Smooth muscle cell of the brain vasculature (primary cell): ENCODE measurements around the gene OR9Q1.
"Not testable (repeated sequence)": the region's sequence is repeated elsewhere in the genome, so short reads cannot be mapped to it uniquely, and the experiment has no call there.

Experiments used
- DNase-seq: peaks from one replicate; pipeline ENCODE4 v3.0.0-alpha.2; 2012; ENCODE audit warnings: low read depth, low spot score

OR9Q1 gene, protein sequence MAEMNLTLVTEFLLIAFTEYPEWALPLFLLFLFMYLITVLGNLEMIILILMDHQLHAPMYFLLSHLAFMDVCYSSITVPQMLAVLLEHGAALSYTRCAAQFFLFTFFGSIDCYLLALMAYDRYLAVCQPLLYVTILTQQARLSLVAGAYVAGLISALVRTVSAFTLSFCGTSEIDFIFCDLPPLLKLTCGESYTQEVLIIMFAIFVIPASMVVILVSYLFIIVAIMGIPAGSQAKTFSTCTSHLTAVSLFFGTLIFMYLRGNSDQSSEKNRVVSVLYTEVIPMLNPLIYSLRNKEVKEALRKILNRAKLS

DNA sequence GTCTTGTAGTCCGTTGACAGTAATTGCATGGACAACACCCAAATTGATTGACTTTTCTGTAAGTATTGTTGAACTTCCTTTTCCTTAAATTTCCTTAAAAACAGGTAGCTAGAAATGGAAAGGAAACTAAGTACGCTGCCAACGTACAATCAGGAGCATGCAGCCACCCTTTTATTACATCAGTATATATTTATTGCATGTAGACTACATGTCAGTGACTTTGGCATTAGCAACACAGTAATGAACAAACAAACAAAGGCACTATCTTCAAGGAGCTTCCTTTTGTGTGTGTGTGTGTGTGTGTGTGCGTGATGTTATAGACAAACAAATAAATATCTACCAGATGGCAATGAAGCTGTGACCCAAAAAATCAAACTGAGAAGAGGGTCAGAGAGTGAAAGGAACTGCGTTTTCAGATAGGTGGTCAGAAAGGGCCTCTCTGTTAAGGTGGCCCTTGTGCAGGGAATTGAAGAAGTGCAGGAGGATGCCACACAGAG lies at the start of gene OR9Q1:
Gene OR9Q1, plus strand, starts transcription at position 447 of the 497 bp plus-strand sequence. CDS start 155,564 bp downstream, outside the sequence.
- no peak for DNase-seq

DNA sequence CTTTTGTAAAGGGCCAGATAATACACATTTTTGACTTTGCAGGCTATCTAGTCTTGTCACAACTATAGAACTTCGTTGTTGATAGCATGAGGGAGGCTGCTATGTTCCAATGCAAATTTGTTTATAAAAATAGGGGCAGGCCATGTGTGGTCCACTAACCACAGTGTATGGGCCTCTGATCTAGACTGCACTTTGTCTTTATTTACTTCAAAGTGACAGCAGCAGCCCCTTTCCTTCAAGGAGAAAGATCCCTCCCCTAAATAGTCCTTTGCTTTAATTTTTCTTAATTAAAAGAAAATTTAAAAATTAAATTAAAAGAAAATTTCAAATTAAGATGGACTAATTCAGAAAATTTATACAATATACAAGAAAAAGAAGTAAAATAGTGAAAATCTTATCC lies 49.5 kb upstream of the OR9Q1 start:
- DNase-seq: no peak

GRCh38 chr11:57974848-57975601 lies 48.7 kb upstream of the OR9Q1 start:
- DNase-seq: peak; percentile 1

GRCh38 chr11:57977709-57978108 lies 46.0 kb upstream of the OR9Q1 start:
- DNase-seq: no peak

GRCh38 chr11:57978686-57979531 lies 44.8 kb upstream of the OR9Q1 start:
- no peak for DNase-seq

GRCh38 chr11:57979532-57980079 lies 44.1 kb upstream of the OR9Q1 start:
- DNase-seq: no peak

GRCh38 chr11:57980201-57980600 lies 43.5 kb upstream of the OR9Q1 start:
- no peak for DNase-seq

DNA sequence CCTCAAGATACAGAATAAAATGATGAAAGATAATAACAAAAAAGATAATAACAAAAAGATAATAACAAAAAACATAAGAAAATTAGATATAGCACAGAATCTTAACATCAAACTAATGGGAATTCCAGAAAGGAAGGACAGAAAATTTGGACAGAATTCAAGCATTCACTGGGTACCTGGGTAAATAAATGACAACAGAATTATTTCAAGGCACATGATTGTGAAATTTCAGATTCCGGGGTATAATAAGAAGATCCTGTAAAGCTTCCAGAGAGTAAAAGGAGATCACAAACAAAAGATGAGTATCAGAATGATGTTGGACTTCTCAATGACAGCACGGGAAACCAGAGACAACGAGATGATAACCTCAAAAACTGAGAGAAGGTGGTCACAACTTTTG lies 42.1 kb upstream of the OR9Q1 start:
- DNase-seq: no peak

- no peak for DNase-seq
Observed at GRCh38 chr11:57982776-57983175, 40.9 kb upstream of the OR9Q1 start.

DNA sequence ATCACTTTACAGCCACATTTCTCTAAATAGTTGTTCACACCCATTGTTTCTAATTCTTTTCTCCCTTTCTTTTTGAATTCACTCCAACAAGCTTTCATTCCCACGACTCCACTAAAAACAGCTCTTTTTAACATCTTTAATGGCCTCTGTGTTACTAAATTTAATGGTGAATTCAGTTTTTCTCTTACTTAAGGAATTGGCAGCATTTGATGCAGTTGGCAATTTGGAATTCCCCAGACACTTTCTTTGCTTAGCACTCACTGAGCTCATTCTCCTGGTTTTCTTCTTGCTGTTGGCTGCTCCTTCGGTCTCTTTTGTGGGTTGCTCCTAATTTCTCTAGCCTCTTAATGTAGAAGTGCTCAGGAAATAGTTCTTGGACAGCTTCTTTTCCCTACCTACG lies 40.5 kb upstream of the OR9Q1 start:
- no peak for DNase-seq

GRCh38 chr11:57999523-57999922 lies 24.2 kb upstream of the OR9Q1 start:
- not testable (repeated sequence) for DNase-seq

DNA sequence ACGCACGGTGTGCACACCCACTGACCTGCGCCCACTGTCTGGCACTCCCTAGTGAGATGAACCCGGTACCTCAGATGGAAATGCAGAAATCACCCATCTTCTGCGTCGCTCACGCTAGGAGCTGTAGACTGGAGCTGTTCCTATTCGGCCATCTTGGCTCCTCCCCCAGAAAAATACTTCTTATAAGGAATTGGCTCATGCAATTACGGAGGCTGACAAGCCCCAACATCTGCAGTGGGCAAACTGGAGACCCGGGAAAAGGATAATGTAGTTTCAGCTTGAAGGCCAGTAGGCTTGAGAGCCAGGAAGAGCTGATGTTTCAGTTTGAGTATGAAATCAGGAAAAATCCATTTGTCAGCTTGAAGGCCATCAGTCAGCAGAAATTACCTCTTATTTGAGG lies 23.7 kb upstream of the OR9Q1 start:
- not testable (repeated sequence) for DNase-seq

GRCh38 chr11:58000699-58001098 lies 23.0 kb upstream of the OR9Q1 start:
- DNase-seq: no peak

- DNase-seq: no peak
Observed at GRCh38 chr11:58003036-58003435, 20.6 kb upstream of the OR9Q1 start.

- no peak for DNase-seq
Observed at GRCh38 chr11:58003591-58003990, 20.1 kb upstream of the OR9Q1 start.

DNA sequence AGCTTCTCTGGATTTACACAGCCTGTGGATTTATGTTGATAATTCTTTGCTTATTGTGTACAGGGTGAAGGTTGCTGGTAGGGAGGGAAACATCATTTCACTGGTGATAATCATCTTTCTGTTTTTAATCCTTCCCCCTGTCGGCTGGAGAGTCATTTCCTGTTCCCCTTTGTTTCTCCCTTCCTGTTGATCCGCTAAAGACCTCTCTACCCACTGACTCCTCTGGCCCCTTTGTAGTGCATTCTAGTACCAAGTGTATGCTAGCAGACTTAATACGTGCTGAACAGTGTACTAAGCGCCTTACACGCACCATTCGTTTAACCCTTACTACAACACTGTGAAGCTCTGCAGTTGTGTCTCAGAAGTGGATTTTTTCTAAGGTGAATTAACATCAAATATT lies 19.0 kb upstream of the OR9Q1 start:
- no peak for DNase-seq

GRCh38 chr11:58006940-58007339 lies 16.7 kb upstream of the OR9Q1 start:
- no peak for DNase-seq

- DNase-seq: no peak
Observed at GRCh38 chr11:58011771-58012170, 11.9 kb upstream of the OR9Q1 start.

- no peak for DNase-seq
Observed at GRCh38 chr11:58024601-58025091, 965 bp downstream of the OR9Q1 start.

DNA sequence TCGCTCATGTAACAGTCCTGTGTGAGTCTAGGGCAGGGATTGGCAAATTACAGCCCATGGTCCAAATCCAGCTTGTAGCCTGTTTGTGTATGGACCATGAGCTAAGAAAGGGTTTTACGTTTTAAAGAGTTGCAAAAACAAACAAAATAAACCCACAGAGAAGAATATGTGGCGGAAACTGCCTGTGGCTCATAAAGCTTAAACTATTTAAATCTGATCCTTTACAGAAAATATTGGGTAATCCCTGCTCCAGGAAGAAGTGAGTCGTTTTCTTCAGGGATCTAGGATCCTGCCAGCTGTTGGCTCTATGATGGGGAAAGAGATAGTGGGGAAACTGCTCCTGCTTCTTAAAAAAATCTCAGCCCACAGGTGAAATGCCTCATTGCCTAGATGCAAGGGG lies 3.7 kb downstream of the OR9Q1 start:
- DNase-seq: no peak

GRCh38 chr11:58028687-58029411 lies 5.2 kb downstream of the OR9Q1 start:
- no peak for DNase-seq
